GM12801 (cell line): ENCODE data around the gene NTM.

Source experiments
- CTCF ChIP-seq: IDR thresholded peaks from one replicate; pipeline ENCODE4 v1.5.1; 2011; ENCODE audit warnings: control low read depth; ENCODE audit not compliant: insufficient read length; ENCODE audit errors: extremely low read depth

Gene NTM

GRCh38 chr11:131534611-131535010, 164.2 kb downstream of the NTM start:
- no peak for TF ChIP-seq CTCF

GRCh38 chr11:131536159-131536558, 165.7 kb downstream of the NTM start:
- no peak for TF ChIP-seq CTCF

GRCh38 chr11:131537196-131537595, 166.8 kb downstream of the NTM start:
- no peak for TF ChIP-seq CTCF

- TF ChIP-seq CTCF: no peak
Measured at GRCh38 chr11:131537748-131538147, 167.3 kb downstream of the NTM start.

- no peak for TF ChIP-seq CTCF
Measured at GRCh38 chr11:131538322-131538721, 167.9 kb downstream of the NTM start.

GRCh38 chr11:131540676-131541075, 170.3 kb downstream of the NTM start:
- no peak for TF ChIP-seq CTCF

GRCh38 chr11:131543389-131544025, 173.1 kb downstream of the NTM start:
- TF ChIP-seq CTCF: no peak

GRCh38 chr11:131544591-131544990, 174.2 kb downstream of the NTM start:
- no peak for TF ChIP-seq CTCF
